Measurements from ENCODE around the gene BTD.
"Not testable (repeated sequence)": the region's sequence is repeated elsewhere in the genome, so short reads cannot be mapped to it uniquely, and the experiment has no call there.

BTD gene

DNA sequence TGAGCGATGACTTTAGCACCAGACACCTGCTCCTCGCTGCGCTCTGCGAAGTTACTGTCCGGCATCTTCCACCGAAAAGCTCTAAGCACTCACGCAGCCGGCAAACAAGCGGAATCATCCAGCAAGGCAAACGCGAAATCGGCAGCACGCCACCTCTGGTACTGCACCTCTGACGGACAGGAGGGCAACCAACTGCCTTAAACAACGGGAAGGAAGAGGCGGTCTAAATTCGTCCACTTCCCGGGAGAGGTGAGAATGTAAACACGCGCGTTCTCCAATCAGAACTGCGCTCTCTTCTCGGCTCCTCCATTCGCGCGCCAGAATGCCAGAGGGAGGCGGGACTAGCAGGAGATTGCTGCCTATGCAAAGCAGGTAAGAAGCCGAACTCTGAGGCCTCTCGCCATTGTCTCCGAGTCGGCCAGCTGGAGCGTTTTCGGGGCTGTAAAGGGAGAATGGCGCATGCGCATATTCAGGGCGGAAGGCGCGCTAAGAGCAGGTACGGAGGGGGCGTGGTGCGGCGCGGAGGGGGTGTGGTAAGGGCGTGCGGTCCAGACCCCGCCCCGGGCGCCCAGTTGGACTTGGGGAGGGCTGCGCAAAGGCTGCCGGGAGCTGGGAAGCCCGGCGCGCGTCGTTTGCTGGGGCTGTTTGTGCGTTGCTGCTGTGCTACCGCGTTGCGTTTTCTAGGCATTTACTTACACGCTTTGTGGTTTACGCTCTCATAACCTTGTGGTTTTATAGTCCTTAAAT is at the start of gene BTD, which contains the start of gene HACL1:
Gene BTD, plus strand, starts transcription at position 347 of the 747 bp plus-strand sequence. CDS start 33,695 bp downstream, outside the sequence.
Gene HACL1, minus strand, starts transcription at position 171 of the 747 bp plus-strand sequence. Its CDS starts 106 bp downstream, at position 65.
- DNase-seq: peak; percentile 97 to 99 (median 98)

DNA sequence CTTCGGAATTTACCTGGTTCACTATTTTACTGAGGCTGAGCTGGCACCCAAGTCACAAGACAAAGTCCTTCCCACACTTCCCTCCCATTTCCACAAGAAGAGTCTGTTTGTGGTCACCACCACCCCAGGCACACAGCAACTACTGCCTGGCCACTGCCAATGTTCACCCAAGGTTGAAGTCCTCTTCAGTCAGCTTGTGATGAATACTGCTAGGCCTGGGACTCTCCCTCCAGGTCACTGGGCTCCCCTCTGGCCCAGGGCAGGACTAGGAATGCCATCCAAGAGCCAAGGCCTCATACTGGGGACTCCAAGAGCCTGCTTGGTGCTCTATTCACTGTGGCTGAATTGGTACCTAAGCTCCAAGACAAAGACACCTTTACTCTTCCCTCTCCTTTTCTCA is 49.6 kb upstream of the BTD start:
- DNase-seq: no peak

GRCh38 chr3:15553749-15554148 is 47.8 kb upstream of the BTD start:
- no peak for DNase-seq

- peak; percentile 78 to 98 (median 93) for DNase-seq
Observed at GRCh38 chr3:15556512-15556911, 45.0 kb upstream of the BTD start.

DNA sequence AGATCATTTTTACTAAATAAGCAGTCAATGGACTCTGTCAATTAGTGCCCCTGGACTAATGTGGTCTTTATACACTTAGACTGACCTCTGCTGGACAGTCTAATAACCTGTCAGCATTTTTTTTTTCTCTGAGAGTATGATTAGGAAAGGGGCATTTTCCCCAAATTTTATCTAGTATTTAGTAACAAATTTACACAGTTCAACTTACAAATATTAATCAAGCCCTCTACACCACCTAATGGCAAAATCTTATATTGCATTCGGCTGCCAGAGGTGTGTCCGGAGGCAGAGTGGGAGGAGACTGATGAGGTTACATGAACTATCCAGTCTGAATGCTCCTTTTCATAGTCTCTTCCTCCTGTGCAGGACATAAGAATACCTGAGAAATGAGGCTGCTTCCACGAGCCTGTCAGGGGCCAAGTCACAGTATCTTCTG is 44.0 kb upstream of the BTD start:
- peak; percentile 86 to 93 (median 88) for DNase-seq

DNA sequence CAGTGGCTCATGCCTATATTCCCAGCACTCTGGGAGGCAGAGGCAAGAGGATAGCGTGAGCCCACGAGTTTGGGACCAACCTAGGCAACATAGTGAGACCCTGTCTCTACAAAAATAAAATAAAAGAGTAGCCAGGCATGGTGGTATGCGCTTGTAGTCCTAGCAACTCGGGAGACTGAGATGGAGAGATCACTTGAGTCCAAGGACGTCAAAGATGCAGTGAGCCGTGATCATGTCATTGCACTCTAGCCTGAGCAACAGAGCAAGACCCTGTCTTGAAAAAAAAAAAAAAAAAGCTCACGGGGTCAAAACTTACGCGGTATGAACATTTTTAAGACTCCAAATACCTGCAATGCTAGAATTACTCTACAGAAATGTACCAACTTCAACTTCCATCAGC is 43.0 kb upstream of the BTD start:
- DNase-seq: no peak

DNA sequence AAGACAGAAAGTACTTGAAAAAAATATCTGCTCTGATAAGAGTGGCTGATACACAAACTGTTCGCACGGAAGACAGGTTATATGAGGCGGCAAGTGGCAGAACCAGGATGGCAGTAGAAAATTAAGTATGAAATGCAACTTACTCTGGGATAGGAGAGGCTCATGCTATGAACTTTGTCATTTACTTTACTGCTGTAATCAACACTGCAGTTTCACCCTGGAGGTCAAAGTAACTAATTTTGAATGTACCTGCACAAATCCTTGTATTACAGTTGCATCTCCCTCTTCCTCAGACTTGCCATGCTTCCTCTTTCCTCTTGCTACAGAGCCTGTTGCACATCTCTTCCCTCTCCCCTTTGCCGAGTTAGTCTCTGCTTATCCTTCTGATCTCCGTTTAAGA is 39.0 kb upstream of the BTD start:
- DNase-seq: no peak

DNA sequence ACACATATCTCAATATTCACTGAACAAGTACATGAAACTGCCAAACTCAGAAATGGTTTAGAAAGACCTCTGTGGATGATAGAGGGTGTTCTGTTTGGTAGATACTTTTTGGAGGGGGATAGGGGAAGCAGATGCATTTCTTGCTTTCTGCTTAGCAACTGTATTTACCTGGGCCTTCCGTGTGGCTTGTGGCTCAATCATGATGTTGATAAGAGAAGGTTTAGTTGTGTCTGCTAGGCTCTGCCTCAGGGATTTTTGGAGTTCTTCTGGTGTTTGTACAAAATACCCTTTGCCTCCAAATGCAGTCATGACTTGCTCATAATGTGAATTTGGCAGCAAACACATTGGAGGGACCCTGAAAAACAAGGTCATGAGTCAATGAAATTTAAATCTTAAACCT is 38.4 kb upstream of the BTD start:
- DNase-seq: no peak

DNA sequence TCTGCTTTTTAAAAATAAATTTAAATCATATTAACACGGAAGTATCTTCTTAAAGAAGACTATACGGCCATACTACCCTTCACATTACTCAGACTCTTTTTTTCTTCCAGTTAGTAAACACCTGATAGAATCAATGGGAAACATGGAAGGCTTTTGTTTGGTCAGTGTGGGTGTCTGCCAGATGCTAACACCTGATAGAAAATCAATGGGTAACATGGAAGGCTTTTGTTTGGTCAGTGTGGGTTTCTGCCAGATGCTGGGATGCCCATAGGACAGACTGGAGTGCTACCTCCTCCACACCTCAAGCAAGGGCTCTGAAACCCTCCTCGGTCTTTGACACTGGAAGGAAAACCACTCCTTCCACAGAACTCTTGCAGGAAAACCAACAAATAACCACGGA is 29.4 kb upstream of the BTD start:
- no peak for DNase-seq

DNA sequence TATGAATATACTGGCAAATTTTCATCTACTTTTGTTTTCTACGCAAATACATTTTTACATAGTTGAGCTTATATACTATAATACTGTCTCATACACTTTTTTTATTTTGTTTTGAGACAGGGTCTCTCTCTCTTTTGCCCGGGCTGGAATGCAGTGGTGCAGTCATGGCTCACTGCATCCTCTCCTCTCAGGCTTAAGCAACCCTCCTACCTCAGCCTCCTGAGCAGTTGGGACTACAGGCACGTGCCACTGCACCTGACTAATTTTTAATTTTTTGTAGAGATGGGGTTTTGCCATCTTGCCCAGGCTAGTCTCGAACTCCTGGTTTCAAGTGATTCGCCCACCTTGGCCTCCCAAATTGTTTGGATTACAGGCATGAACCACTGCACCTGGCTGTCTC is 26.1 kb upstream of the BTD start:
- no peak for DNase-seq

DNA sequence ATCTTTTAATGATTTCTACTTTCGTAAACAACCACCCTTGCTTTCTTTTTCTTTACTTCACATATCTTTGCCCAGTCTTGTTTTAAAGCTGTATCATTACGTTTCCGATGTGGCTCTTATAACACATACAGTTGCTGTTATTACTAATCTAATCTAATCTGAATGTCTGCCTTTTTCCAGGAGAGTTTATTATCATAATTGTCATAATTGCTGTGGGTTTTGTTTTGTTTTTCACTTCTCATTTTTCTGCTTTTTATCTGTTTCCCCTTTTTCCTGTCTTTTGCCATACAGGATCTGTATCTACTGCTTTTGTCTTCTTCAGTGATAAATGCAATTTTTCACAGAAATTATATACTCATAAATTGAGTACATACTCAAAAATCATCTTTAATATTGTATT is 25.1 kb upstream of the BTD start:
- peak in 2 of 3 donors; percentile 27 to 34 for DNase-seq

GRCh38 chr3:15578289-15578867 is 23.2 kb upstream of the BTD start:
- peak; percentile 55 to 62 (median 57) for DNase-seq

GRCh38 chr3:15579051-15579450 is 22.5 kb upstream of the BTD start:
- DNase-seq: no peak

DNA sequence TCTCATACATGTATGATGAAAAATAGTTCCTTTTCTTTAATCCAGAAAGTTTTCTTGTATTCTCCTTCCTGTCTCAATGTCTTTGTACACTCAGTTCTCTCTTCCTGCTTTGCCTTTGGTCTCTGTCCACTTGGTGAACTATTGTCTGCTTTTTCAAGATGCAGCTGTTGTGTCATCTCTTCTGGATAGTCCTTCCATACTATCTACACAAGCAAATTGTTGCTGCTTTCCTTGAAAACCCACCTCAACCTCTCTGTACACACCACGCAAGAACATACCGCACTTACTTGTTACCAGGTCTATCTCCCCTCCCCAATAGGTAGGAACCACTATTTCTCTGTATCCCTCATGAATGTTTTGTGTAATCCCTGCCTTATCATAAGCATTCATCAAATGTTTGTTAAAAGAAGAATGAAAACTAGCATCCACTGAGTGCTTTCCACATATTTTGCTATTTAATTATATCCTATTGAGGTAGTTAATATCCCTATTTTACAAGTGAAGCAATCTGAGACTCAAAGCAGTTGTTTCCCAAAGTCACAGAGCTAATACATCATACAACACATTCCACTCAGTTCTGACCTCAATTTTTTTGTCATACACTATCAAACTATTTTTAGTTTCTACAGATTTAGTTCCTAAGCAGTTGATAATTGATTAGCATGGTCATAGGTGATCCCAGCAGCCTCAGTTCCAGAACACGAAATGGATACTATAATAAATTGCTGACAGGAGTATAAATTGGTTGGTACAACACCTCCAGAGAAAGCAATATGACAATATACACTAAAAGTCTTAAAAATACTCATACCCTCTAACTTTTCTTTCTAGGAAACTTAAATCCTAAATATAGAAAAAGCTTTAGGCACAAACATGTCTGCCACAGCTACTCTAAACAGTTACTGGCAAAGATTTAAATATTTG is 19.8 kb upstream of the BTD start:
- DNase-seq: no peak

GRCh38 chr3:15585111-15585845 is 16.3 kb upstream of the BTD start:
- no peak for DNase-seq

GRCh38 chr3:15591242-15591641 is 10.3 kb upstream of the BTD start:
- no peak for DNase-seq

DNA sequence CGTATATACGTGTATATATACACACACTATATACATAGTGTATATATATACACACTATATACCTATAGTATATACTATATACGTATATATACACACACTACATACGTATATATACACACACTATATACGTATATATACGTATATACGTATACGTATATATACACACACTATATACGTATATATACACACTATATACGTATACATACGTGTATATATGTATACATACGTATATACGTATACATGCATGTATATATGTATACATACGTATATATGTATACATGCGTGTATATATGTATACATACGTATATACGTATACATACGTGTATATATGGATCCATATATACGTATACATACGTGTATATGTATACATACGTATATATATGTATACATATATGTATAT is 9.6 kb upstream of the BTD start:
- DNase-seq: no peak

- no peak for DNase-seq
Observed at GRCh38 chr3:15592968-15593367, 8.6 kb upstream of the BTD start.

GRCh38 chr3:15595955-15596354 is 5.6 kb upstream of the BTD start:
- no peak for DNase-seq

- DNase-seq: peak in 1 of 3 donors; percentile 24
Observed at GRCh38 chr3:15601046-15601398, 523 bp upstream of the BTD start.

- no peak for DNase-seq
Observed at GRCh38 chr3:15602146-15602536, 596 bp downstream of the BTD start.

- not testable (repeated sequence) for DNase-seq
Observed at GRCh38 chr3:15602816-15603215, 1.3 kb downstream of the BTD start.

GRCh38 chr3:15604584-15604983 is 3.0 kb downstream of the BTD start:
- DNase-seq: not testable (repeated sequence)

Measured in suppressor macrophage treated with lipopolysaccharide for 1 hour (primary cell).